Stimulated activated CD8-positive, alpha-beta memory T cell treated with anti-CD3 and anti-CD28 coated beads, Interleukin-15, amount 100 ng/mL, for 24 hours (primary cell): ENCODE data around the gene GRID2.

Source experiments
- DNase-seq: peaks from one replicate; pipeline ENCODE4 v3.0.0-alpha.2; 2020; ENCODE audit warnings: low read depth

Gene GRID2

GRCh38 chr4:92968556-92968955 lies 664.8 kb downstream of the GRID2 start:
- no peak for DNase-seq

GRCh38 chr4:92968996-92969395 lies 665.2 kb downstream of the GRID2 start:
- no peak for DNase-seq

- DNase-seq, result no peak
Measured at GRCh38 chr4:92969650-92970379, 666.0 kb downstream of the GRID2 start.

GRCh38 chr4:92970996-92971395 lies 667.2 kb downstream of the GRID2 start:
- DNase-seq, result no peak

GRCh38 chr4:92988301-92988700 lies 684.5 kb downstream of the GRID2 start:
- DNase-seq, result no peak

- no peak for DNase-seq
Measured at GRCh38 chr4:92992758-92993157, 689.0 kb downstream of the GRID2 start.

GRCh38 chr4:92994727-92995126 lies 691.0 kb downstream of the GRID2 start:
- DNase-seq, result no peak

- DNase-seq, result no peak
Measured at GRCh38 chr4:92996533-92996932, 692.8 kb downstream of the GRID2 start.

GRCh38 chr4:93000910-93001309 lies 697.1 kb downstream of the GRID2 start:
- no peak for DNase-seq

- no peak for DNase-seq
Measured at GRCh38 chr4:93002240-93002639, 698.5 kb downstream of the GRID2 start.

GRCh38 chr4:93016350-93016749 lies 712.6 kb downstream of the GRID2 start:
- DNase-seq, result no peak

- DNase-seq, result no peak
Measured at GRCh38 chr4:93018243-93018642, 714.5 kb downstream of the GRID2 start.

GRCh38 chr4:93018806-93019205 lies 715.0 kb downstream of the GRID2 start:
- no peak for DNase-seq

GRCh38 chr4:93029769-93030168 lies 726.0 kb downstream of the GRID2 start:
- no peak for DNase-seq

- no peak for DNase-seq
Measured at GRCh38 chr4:93030670-93031069, 726.9 kb downstream of the GRID2 start.

- DNase-seq, result no peak
Measured at GRCh38 chr4:93031431-93032098, 727.8 kb downstream of the GRID2 start.

GRCh38 chr4:93042746-93043145 lies 739.0 kb downstream of the GRID2 start:
- no peak for DNase-seq

- DNase-seq, result no peak
Measured at GRCh38 chr4:93053140-93053539, 749.4 kb downstream of the GRID2 start.

- no peak for DNase-seq
Measured at GRCh38 chr4:93061826-93062225, 758.1 kb downstream of the GRID2 start.

GRCh38 chr4:93063325-93063724 lies 759.6 kb downstream of the GRID2 start:
- no peak for DNase-seq

- DNase-seq, result no peak
Measured at GRCh38 chr4:93065790-93066189, 762.0 kb downstream of the GRID2 start.

- no peak for DNase-seq
Measured at GRCh38 chr4:93066749-93067148, 763.0 kb downstream of the GRID2 start.

- DNase-seq, result no peak
Measured at GRCh38 chr4:93072292-93072691, 768.5 kb downstream of the GRID2 start.

GRCh38 chr4:93080316-93080715 lies 776.5 kb downstream of the GRID2 start:
- no peak for DNase-seq
